ENCODE measurements around the gene SCAANT1.

The SCAANT1 gene

DNA sequence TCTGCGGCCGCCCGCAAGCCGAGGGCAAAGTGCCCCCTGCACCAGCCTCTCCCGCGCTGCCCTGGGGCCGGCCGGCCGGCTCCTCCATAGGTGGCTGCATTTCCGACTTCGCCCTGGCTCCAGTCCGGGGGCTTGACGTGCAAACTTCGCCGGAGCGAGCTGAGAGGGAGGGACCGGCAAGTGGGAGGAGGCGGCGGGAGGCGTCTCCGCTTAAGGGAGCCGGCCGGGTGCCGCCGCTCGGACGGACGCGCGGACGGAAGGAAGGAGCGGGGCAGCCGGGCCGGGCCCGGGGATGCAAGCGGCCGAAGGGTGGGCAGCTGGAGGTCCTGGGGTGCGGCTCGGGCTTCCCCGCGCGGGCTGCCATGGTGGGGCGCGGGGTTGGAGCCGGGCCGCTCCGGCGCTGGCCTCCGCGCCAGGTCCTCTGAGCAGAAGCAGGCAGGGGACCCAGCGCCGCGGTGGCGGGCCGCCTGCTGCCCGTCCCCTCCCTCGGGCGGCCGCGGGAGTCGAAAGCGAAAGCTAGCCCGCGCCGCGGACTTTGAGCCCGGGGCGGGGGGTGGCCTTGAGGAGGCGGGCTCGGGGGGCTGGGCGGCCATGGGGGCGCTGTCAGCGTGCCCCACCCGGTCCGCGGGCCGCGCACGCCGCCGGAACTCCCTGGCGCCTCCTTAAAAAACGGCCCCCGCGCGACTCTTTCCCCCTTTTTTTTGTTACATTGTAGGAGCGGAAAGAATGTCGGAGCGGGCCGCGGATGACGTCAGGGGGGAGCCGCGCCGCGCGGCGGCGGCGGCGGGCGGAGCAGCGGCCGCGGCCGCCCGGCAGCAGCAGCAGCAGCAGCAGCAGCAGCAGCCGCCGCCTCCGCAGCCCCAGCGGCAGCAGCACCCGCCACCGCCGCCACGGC lies at the start of gene SCAANT1:
Gene SCAANT1 (minus strand): TSS at position 511 of the 895 bp plus-strand sequence.
- TF ChIP-seq, protein P1, sequence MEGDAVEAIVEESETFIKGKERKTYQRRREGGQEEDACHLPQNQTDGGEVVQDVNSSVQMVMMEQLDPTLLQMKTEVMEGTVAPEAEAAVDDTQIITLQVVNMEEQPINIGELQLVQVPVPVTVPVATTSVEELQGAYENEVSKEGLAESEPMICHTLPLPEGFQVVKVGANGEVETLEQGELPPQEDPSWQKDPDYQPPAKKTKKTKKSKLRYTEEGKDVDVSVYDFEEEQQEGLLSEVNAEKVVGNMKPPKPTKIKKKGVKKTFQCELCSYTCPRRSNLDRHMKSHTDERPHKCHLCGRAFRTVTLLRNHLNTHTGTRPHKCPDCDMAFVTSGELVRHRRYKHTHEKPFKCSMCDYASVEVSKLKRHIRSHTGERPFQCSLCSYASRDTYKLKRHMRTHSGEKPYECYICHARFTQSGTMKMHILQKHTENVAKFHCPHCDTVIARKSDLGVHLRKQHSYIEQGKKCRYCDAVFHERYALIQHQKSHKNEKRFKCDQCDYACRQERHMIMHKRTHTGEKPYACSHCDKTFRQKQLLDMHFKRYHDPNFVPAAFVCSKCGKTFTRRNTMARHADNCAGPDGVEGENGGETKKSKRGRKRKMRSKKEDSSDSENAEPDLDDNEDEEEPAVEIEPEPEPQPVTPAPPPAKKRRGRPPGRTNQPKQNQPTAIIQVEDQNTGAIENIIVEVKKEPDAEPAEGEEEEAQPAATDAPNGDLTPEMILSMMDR (IDR thresholded peaks at IDR 0.05; ENCODE audit: low read depth, low read length) = no peak
- peak; percentile 75 for DNase-seq (ENCODE audit: extremely low read depth, low read depth)

GRCh38 chr3:63961891-63962290 lies 49.7 kb upstream of the SCAANT1 start:
- TF ChIP-seq, protein P1 (IDR thresholded peaks at IDR 0.05; ENCODE audit: low read depth, low read length) = peak; percentile 52
- DNase-seq (ENCODE audit: extremely low read depth, low read depth) = no peak

- TF ChIP-seq, protein P1 (IDR thresholded peaks at IDR 0.05; ENCODE audit: low read depth, low read length) = peak; percentile 7
- DNase-seq (ENCODE audit: extremely low read depth, low read depth) = no peak
Measured at GRCh38 chr3:63960048-63960711, 48.0 kb upstream of the SCAANT1 start.

DNA sequence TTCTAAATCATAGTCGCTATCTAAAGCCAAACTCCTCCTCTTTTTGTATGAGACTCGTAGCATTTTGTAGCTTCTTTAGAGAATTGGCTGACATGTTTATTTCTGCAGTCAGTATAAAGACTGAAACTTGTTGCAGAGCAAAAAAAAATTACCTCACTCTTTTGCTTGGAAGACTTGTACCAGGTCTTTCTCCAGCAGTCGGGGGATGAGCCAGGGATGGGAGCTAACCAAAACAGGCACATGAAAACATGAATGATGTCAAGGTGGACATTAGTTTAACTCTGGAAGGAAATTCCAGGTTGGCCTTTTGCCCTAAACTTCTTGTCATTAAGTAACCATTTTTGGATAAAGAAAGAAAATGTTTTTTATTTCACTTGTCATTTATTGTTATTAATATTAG lies 47.0 kb upstream of the SCAANT1 start:
- TF ChIP-seq, protein P1 (IDR thresholded peaks at IDR 0.05; ENCODE audit: low read depth, low read length) = no peak
- no peak for DNase-seq (ENCODE audit: extremely low read depth, low read depth)

DNA sequence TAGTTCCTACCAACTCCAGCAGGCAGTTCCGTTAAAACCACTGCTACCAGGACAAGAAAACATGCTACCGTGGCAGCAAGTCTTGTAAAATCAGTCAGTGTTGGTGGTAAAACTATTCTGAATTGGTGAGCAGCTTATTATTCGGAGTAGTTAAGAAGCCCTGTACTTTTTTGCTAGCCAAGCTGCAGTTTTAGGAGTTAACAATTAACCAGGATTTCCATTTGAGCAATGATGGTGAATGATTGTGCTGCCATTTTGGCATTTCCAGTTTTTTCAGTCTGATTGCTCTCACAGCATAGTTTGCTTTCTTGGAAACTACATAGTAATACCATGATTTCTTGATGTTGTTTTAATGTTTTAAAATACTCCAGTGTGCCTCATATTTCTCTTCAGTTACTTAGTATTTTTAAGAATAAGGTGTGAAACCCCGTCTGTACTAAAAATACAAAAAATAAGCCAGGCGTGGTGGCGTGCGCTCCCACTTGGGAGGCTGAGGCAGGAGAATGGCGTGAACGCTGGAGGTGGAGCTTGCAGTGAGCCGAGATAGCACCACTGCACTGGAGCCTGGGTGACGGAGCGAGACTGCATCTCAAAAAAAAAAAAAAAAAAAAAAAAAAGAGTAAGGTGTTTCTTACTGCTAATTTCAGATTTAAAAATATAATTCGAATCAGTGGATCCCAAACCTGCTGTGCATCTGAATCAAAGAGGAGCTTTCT lies 43.8 kb upstream of the SCAANT1 start:
- DNase-seq (ENCODE audit: extremely low read depth, low read depth) = no peak
- TF ChIP-seq, protein P1 (IDR thresholded peaks at IDR 0.05; ENCODE audit: low read depth, low read length) = no peak

DNA sequence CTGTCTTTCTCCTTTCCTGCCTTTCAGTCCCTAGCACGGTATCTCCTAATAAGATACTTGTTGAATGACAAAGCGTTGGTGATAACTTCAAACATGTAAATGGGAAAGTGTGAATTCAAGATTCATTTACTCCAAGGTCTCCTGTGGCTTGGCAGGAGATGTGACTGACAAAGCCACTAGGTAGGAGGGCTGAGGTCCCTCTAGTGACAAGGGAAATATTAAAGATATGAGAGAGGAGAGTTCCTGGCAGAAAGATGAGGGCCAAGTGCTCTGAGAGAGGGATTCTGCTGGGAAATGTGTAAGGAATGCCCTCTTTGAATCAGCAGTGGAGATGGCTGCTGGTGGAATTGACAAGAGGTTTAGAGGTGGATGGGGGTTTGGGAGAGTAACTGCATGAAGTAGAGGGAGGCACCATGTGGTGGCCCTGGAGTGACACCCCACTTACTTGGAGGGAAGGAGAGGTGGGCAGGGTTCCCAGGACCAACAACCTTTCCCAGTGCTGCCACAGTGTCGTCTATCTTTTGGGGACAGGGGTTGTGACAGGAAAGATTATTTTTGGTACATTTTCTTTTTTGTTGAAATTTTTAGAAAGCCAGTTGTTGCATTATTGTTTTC lies 43.0 kb upstream of the SCAANT1 start:
- TF ChIP-seq, protein P1 (IDR thresholded peaks at IDR 0.05; ENCODE audit: low read depth, low read length) = no peak
- no peak for DNase-seq (ENCODE audit: extremely low read depth, low read depth)

Measured in AG09319 (cell line).